Heart left ventricle (tissue), 16 donors: ENCODE measurements around the gene IMMP2L. TPM values are rescaled to one million over a fixed set of nuclear protein-coding genes. Genes with fewer than 3 reads are reported as not detected.

Experiments
- ATAC-seq, 4 donors: fragments of 200-7000 bp; cut with Tn5 transposase; one replicate each; pipeline ENCODE4 v1.9.1; 2020 to 2022; ENCODE audit warnings: moderate library complexity in 4 of 4, mild to moderate bottlenecking in 3 of 4, moderate number of reproducible peaks in 1 of 4
- DNase-seq, 5 donors: peaks; one replicate each; pipeline ENCODE4 v3.0.0-alpha.2; 2020
- H3K27ac ChIP-seq, 12 donors: fragments of 200-600 bp; sonication (generic) in 4 of 12; one replicate each; pipeline versions ENCODE4 v1.5.0 to v1.8.0; 2016 to 2022; ENCODE audit warnings: mild to moderate bottlenecking in 2 of 12
- H3K27me3 ChIP-seq, 9 donors: fragments of 200-600 bp; sonication (generic) in 2 of 9; one replicate each; pipeline versions ENCODE4 v1.5.1 to v1.8.0; 2016 to 2022; ENCODE audit warnings: mild to moderate bottlenecking in 3 of 9
- H3K36me3 ChIP-seq, 9 donors: fragments of 200-600 bp; sonication (generic) in 2 of 9; one replicate each; pipeline versions ENCODE4 v1.5.0 to v1.8.0; 2018 to 2022; ENCODE audit warnings: mild to moderate bottlenecking in 2 of 9
- H3K4me1 ChIP-seq, 12 donors: fragments of 200-600 bp; sonication (generic) in 4 of 12; one replicate each; pipeline versions ENCODE4 v1.5.0 to v1.8.0; 2016 to 2022; ENCODE audit warnings: mild to moderate bottlenecking in 3 of 12
- H3K4me3 ChIP-seq, 12 donors: fragments of 200-600 bp; sonication (generic) in 4 of 12; one replicate each; pipeline versions ENCODE4 v1.5.0 to v1.8.0; 2017 to 2022; ENCODE audit warnings: mild to moderate bottlenecking in 9 of 12, moderate library complexity in 4 of 12
- H3K9me3 ChIP-seq, 12 donors: fragments of 200-600 bp; sonication (generic) in 4 of 12; one replicate each; pipeline versions ENCODE4 v1.5.0 to v1.8.0; 2016 to 2022; ENCODE audit warnings: mild to moderate bottlenecking in 1 of 12
- POLR2A ChIP-seq, 2 donors: fragments of 450-650 bp; IDR thresholded peaks; one replicate each; pipeline ENCODE4 v1.6.1; 2017; ENCODE audit warnings: antibody characterized with exemption in 2 of 2, mild to moderate bottlenecking in 2 of 2, moderate library complexity in 2 of 2
- WGBS, 4 donors: extraction: QIAGEN DNeasy Blood & Tissue Kit in 2 of 4; methylation state at CpG; one replicate each; pipeline versions ENCODE4 v1.1.5 to v1.1.7; 2013 to 2018; 5-methylcytosine and 5-hydroxymethylcytosine counted together
- intact Hi-C, 10 donors: fragments of 100-400 bp; cut with DNase I; formaldehyde crosslinking; loops; one replicate each; pipeline versions ENCODE4 v1.11.1 to v1.14.2; 2022
- polyA plus RNA-seq, 2 donors: library from polyadenylated mRNA; stranded (reverse); fragments of 200-250 nt; gene quantifications; one replicate each; pipeline ENCODE4 v1.2.3, GENCODE V29; 2013
- total RNA-seq, 9 donors: library from RNA; depleted of rRNA in 2 of 9; stranded (reverse); fragments of >200 nt in 2 of 9; fragmentation: NEBNext Ultra II Directional in 3 of 9; extraction: Animal tissue kit (Norgen Biotek cat#: 25700) in 3 of 9; gene quantifications; one replicate each; pipeline versions ENCODE4 v1.1.0 to v1.2.4, GENCODE V29; 2016 to 2023
- TF ChIP-seq, protein P1 (sequence below), 12 donors: fragments of 200-600 bp; sonication (generic) in 4 of 12; IDR thresholded peaks; one replicate each; pipeline versions ENCODE4 v1.5.0 to v1.8.0; 2018 to 2022; ENCODE audit warnings: antibody characterized with exemption in 12 of 12, mild to moderate bottlenecking in 5 of 12
- donor health status: ischemic (EF 13 %, LVEDD 7.1; RV severe dilation, severe dysfunction).
- donor health status: healthy with polysubstance abuse.
- donor health status: DM: no; HTN: yes; CAD: no.
- donor health status: DM: no; HTN: no; CAD: no.
- donor health status: ischemic (EF 25% LVEDD 6.9; RV normal size, moderate dysfunction).
- donor health status: ischemic (EF 25% LVEDD 5.7; RV mildly dilated, moderate dysfunction).
- donor health status: healthy.
- donor health status: DM: yes; HTN: yes; CAD: no.
- donor health status: ischemic (EF 35%, LVEDD 5.7; RV mildly dilated, moderate dysfunction).
- donor health status: nonischemic (EF 11% LVEDD 7.7; RV severe dilation, severe dysfunction).
- donor health status: DM: yes; HTN: yes; CAD: no.
- donor health status: PGD.
- donor health status: ischemic (EF 29% LVEDD 5.4; RV normal size, mild dysfunction).
- donor health status: nonischemic (EF 23%, LVEDD 6.1; RV moderate dilation, normal function).

The IMMP2L gene
- total and polyA plus RNA-seq, 11 donors: 5.1 to 17.2 (median 15.9) TPM

DNA sequence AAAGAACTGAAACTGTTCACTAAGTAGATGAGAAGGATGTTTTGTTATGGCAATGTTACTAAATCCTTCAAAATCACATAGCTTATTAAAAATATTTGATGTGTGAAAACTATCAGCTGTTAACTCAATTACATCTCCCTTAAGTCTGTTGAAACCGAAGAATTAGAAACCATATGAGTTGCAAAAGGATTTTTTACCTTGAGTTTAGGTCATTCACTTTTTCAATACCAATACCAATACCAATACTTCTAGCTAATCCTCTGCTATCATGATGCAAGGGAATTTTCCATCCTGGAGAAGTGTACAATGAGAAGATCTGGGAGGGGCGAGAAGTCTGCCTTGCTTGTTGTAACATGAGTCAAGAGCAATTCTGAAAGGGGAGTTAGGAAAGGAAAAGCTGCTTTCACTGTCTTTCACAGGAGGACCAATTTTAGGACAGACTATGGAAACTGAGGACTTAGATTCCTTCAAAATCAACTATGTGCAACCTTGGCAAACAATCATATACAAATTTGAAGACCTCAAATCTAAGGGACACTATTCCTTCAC is 199.7 kb downstream of the IMMP2L start:
- no peak for TF ChIP-seq POLR2A (IDR thresholded peaks at IDR 0.05)
- TF ChIP-seq, protein P1, sequence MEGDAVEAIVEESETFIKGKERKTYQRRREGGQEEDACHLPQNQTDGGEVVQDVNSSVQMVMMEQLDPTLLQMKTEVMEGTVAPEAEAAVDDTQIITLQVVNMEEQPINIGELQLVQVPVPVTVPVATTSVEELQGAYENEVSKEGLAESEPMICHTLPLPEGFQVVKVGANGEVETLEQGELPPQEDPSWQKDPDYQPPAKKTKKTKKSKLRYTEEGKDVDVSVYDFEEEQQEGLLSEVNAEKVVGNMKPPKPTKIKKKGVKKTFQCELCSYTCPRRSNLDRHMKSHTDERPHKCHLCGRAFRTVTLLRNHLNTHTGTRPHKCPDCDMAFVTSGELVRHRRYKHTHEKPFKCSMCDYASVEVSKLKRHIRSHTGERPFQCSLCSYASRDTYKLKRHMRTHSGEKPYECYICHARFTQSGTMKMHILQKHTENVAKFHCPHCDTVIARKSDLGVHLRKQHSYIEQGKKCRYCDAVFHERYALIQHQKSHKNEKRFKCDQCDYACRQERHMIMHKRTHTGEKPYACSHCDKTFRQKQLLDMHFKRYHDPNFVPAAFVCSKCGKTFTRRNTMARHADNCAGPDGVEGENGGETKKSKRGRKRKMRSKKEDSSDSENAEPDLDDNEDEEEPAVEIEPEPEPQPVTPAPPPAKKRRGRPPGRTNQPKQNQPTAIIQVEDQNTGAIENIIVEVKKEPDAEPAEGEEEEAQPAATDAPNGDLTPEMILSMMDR (IDR thresholded peaks at IDR 0.05): no peak
- 86 to 92% (median 89%) methylated on average over 2 of the region's 2 CpGs for WGBS, 4 donors
- intact Hi-C loops: no loop called here

DNA sequence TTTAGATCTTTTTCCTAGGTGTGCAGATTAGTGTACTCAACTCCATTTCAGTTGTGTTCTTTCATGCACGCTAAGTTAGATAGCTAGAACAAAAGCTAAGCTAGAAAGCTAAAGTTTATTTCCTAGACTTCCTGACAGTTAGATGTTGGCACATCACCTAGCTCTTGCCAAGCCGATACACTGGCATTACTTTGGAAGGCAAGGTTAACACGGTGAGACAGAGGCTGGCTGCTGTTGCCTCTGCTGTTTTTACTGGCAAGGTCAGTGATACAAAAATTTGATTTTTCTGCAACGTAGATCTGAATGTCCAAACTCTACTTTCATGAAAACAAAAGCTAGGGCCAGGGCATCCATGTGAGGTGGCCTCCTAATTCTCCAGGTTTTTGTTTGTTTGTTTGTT is 203.4 kb downstream of the IMMP2L start:
- DNase-seq (no peak), ATAC-seq (no peak)
- Histone ChIP-seq H3K36me3 (no peaks in the 10 kb centered on the region), H3K27ac (no peak overlapping the region), H3K9me3 (no peaks in the 10 kb centered on the region), H3K27me3 (no peaks in the 10 kb centered on the region), H3K4me1 (peaks cover 0 to 6% (median 0%) of the 10 kb centered on the region in 12 donors), H3K4me3 (no peak overlapping the region)
- 74 to 91% (median 79%) methylated on average over 4 of the region's 4 CpGs for WGBS, 4 donors
- intact Hi-C loops: no loop called here
- TF ChIP-seq, protein P1 (IDR thresholded peaks at IDR 0.05): no peak
- TF ChIP-seq POLR2A (IDR thresholded peaks at IDR 0.05): no peak

More for the DNA sequence above, 199.7 kb downstream of the IMMP2L start:
- ATAC-seq (no peak), DNase-seq (no peak)
- Histone ChIP-seq H3K36me3 (no peaks in the 10 kb centered on the region), H3K27ac (no peak overlapping the region), H3K27me3 (no peaks in the 10 kb centered on the region), H3K4me3 (no peak overlapping the region), H3K4me1 (peaks cover 0 to 6% (median 0%) of the 10 kb centered on the region in 12 donors), H3K9me3 (no peaks in the 10 kb centered on the region)

DNA sequence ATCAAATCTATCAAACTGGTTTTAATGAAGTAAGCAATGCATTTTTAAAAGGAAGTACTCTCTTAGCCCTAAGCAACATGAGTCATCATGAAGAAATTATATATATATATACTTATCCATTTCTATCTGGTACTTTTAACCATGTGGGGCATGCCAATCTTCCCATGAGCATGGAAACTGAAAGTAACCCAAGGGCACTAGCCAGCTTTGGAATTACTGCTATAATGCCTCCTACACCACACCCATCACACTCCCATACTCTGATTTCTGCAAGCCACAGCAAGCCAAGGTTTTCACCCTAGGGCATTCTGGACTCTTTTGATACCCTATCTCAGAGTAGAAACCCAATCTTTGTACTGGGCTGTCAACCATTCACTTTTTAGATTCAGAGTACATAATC is 204.6 kb downstream of the IMMP2L start:
- no peaks in the 10 kb centered on the region for H3K27me3 ChIP-seq
- no peak for TF ChIP-seq POLR2A (IDR thresholded peaks at IDR 0.05)
- TF ChIP-seq, protein P1 (IDR thresholded peaks at IDR 0.05): no peak
- no peak overlapping the region for H3K4me3 ChIP-seq
- no peak overlapping the region for H3K27ac ChIP-seq
- ATAC-seq: no peak
- intact Hi-C loops: no loop called here
- no peak for DNase-seq
- H3K4me1 ChIP-seq: peaks cover 0 to 2% (median 0%) of the 10 kb centered on the region in 12 donors
- no peaks in the 10 kb centered on the region for H3K9me3 ChIP-seq
- H3K36me3 ChIP-seq: no peaks in the 10 kb centered on the region

DNA sequence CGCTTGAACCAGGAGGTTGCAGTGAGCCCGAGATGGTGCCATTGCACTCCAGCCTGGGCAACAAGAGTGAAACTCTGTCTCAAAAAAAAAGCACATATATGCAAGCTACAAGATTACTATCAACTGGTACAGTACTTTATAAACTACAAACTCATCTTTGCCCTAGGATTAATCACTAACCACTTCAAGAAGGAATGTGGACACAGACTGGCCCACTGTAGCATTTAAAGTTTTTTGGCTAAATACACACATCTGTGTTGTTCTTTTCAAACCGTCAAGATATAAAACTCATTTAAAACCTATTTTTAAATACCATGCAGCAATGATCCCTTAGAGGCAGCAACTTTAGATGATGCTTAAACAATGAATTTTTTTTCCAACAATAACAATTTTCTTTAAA is 205.4 kb downstream of the IMMP2L start:
- Histone ChIP-seq H3K9me3 (no peaks in the 10 kb centered on the region), H3K4me1 (no peaks in the 10 kb centered on the region), H3K4me3 (no peak overlapping the region), H3K27me3 (no peaks in the 10 kb centered on the region), H3K36me3 (no peaks in the 10 kb centered on the region), H3K27ac (no peak overlapping the region)
- ATAC-seq (no peak), DNase-seq (no peak)
- intact Hi-C loops: no loop called here
- 84 to 87% (median 85%) methylated on average over 3 of the region's 3 CpGs for WGBS, 4 donors
- TF ChIP-seq POLR2A (IDR thresholded peaks at IDR 0.05): no peak
- TF ChIP-seq, protein P1 (IDR thresholded peaks at IDR 0.05): no peak
